Hepatocyte (in vitro differentiated cells): ENCODE measurements around the gene PIK3R1. TPM values are rescaled to one million over a fixed set of nuclear protein-coding genes. Genes with fewer than 3 reads are reported as not detected.

Experiments
- DNase-seq: peaks from one replicate; pipeline ENCODE4 v3.0.0-alpha.2; 2016; ENCODE audit warnings: low spot score
- H2AFZ ChIP-seq: fragments of 200-600 bp; sonication (generic); 2 replicates; pipeline ENCODE4 v1.6.0; 2016; ENCODE audit warnings: antibody characterized with exemption, mild to moderate bottlenecking
- H3K27ac ChIP-seq: fragments of 200-600 bp; sonication (generic); 2 replicates; pipeline ENCODE4 v1.5.1; 2016; ENCODE audit warnings: mild to moderate bottlenecking
- H3K27me3 ChIP-seq: fragments of 200-600 bp; sonication (generic); 2 replicates; pipeline ENCODE4 v1.6.1; 2016
- H3K36me3 ChIP-seq: fragments of 200-600 bp; sonication (generic); replicated peaks from 2 replicates; pipeline ENCODE4 v1.5.1; 2016; ENCODE audit warnings: low read depth; ENCODE audit not compliant: insufficient read depth
- H3K4me1 ChIP-seq: fragments of 200-600 bp; sonication (generic); 2 replicates; pipeline ENCODE4 v1.5.1; 2016; ENCODE audit warnings: mild to moderate bottlenecking, moderate library complexity; ENCODE audit not compliant: insufficient read depth
- H3K4me2 ChIP-seq: fragments of 200-600 bp; sonication (generic); 2 replicates; pipeline ENCODE4 v1.6.0; 2016
- H3K4me3 ChIP-seq: fragments of 200-600 bp; sonication (generic); 2 replicates; pipeline ENCODE4 v1.5.1; 2016; ENCODE audit warnings: mild to moderate bottlenecking
- H3K79me2 ChIP-seq: fragments of 200-600 bp; sonication (generic); 2 replicates; pipeline ENCODE4 v1.6.0; 2017; ENCODE audit warnings: mild to moderate bottlenecking
- H3K9me2 ChIP-seq: fragments of 200-600 bp; sonication (generic); replicated peaks from 2 replicates; pipeline ENCODE4 v1.6.0; 2017; ENCODE audit warnings: mild to moderate bottlenecking; ENCODE audit not compliant: insufficient read depth
- H3K9me3 ChIP-seq: fragments of 200-600 bp; sonication (generic); 2 replicates; pipeline ENCODE4 v1.5.1; 2016; ENCODE audit warnings: low read depth, mild to moderate bottlenecking
- H4K20me1 ChIP-seq: fragments of 200-600 bp; sonication (generic); 2 replicates; pipeline ENCODE4 v1.6.0; 2016; ENCODE audit warnings: mild to moderate bottlenecking; ENCODE audit not compliant: insufficient read depth, poor library complexity, severe bottlenecking
- EZH2 ChIP-seq: fragments of 200-600 bp; sonication (generic); IDR thresholded peaks from 2 replicates; pipeline ENCODE4 v1.6.1; 2016; ENCODE audit warnings: antibody characterized with exemption, mild to moderate bottlenecking, borderline replicate concordance
- EZH2phosphoT487 ChIP-seq: fragments of 200-600 bp; sonication (generic); IDR thresholded peaks from one replicate; pipeline ENCODE4 v1.6.1; 2018; ENCODE audit warnings: antibody characterized with exemption, mild to moderate bottlenecking, low read depth, moderate library complexity; ENCODE audit not compliant: unreplicated experiment, severe bottlenecking
- WGBS: methylation state at CpG from one replicate; pipeline ENCODE4 v1.1.6; 2016; ENCODE audit warnings: low lambda C conversion rate; ENCODE audit errors: missing lambda C conversion rate; 5-methylcytosine and 5-hydroxymethylcytosine counted together
- polyA plus RNA-seq: library from polyadenylated mRNA; unstranded; fragments of >200 nt; fragmentation: Nextera tagmentation; extraction: Ambion mirVana; gene quantifications from 2 replicates; pipeline ENCODE4 v1.2.1, GENCODE V29; 2016
- total RNA-seq: library from RNA; depleted of rRNA; stranded (reverse); fragments of >200 nt; gene quantifications from 2 replicates; pipeline ENCODE4 v1.2.3, GENCODE V29; 2014
- TF ChIP-seq, protein P1 (sequence below): fragments of 200-600 bp; sonication (generic); IDR thresholded peaks from 2 replicates; pipeline ENCODE4 v1.5.1; 2016; ENCODE audit warnings: antibody characterized with exemption, mild to moderate bottlenecking; ENCODE audit not compliant: poor library complexity

Gene PIK3R1
- total and polyA plus RNA-seq, 2 experiments from 2014 or later = 38.9 to 109 TPM

DNA sequence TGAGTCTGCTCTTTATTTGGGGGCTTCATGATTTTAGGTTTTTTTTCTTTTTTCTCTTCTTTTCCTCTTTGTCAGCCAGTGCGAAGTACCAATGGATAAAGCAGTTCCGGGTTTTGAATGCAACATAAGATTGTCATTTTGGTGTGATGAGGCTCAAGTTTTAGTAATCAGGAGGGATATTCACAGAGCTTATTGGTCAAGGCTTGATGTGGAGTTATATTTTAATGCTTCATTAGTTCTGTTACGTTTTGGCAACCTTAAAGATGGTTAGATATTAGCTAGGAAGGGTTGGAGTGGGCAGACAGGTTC lies 1.4 kb downstream of the PIK3R1 start:
- no peak for DNase-seq
- no peaks in the 10 kb centered on the region for H3K9me2 ChIP-seq
- H3K4me3 ChIP-seq = peak overlapping the region; percentile 97
- H2AFZ ChIP-seq = no peak overlapping the region
- H3K36me3 ChIP-seq = no peaks in the 10 kb centered on the region
- peaks cover 64% of the 10 kb centered on the region for H3K79me2 ChIP-seq
- 3% methylated on average over 3 of the region's 3 CpGs for WGBS
- peaks cover 28% of the 10 kb centered on the region for H3K4me1 ChIP-seq
- peaks cover 54% of the 10 kb centered on the region for H4K20me1 ChIP-seq
- TF ChIP-seq EZH2phosphoT487 = no peak
- TF ChIP-seq EZH2 = no peak
- TF ChIP-seq, protein P1, sequence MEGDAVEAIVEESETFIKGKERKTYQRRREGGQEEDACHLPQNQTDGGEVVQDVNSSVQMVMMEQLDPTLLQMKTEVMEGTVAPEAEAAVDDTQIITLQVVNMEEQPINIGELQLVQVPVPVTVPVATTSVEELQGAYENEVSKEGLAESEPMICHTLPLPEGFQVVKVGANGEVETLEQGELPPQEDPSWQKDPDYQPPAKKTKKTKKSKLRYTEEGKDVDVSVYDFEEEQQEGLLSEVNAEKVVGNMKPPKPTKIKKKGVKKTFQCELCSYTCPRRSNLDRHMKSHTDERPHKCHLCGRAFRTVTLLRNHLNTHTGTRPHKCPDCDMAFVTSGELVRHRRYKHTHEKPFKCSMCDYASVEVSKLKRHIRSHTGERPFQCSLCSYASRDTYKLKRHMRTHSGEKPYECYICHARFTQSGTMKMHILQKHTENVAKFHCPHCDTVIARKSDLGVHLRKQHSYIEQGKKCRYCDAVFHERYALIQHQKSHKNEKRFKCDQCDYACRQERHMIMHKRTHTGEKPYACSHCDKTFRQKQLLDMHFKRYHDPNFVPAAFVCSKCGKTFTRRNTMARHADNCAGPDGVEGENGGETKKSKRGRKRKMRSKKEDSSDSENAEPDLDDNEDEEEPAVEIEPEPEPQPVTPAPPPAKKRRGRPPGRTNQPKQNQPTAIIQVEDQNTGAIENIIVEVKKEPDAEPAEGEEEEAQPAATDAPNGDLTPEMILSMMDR = no peak
- peak overlapping the region; percentile 95 for H3K27ac ChIP-seq
- H3K4me2 ChIP-seq = peak overlapping the region; percentile 87
- H3K27me3 ChIP-seq = no peaks in the 10 kb centered on the region
- H3K9me3 ChIP-seq = no peaks in the 10 kb centered on the region

DNA sequence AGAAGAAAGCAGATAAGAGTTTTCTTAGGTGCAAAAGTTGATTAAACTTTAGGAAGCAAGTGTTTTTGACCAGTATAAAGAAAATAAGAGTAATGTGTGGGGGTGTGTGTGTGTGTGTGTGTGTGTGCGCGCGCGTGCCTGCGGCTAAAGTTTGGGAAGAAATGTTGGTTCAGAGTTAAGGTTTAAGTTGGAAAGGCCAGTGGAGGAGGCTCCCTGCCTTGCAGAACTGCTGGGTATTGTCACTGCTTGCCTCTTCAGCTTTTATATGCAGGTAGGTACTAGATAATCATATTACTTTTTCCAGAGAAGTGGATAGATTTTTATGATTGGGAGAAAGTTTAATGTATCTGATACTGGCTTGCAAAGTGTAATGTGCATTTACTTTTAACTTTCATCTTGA lies 2.0 kb downstream of the PIK3R1 start:
- DNase-seq = no peak

DNA sequence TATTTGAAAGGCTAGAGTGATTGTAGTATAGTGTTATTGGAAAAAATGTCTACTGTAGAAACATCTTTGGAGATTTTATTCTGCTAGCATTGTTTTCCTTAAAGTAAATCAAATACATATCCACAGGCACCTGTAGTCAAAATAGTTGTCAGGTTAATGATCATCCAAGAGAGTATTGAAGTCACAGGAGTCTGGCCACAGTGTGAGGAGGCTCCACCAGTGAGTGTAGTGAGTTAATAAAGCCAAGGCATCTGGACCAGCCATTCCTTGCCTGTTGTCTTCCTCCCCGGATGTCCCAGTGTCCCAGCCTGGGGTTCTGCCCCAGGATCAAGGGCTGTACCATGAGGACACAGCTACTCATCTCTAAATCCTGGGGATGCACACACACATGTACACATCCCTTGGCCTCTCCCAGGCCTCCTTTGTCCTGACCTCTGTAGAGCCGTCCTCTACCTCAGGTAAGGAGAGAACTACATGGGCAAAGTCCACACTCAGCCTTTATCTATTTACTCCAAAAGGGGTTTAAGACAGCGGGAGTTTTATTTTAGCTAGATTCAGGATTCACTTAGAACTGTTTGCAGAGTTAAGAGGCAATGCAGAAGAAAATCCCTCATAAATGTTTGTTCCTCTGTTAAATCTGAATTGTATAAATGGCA lies 3.7 kb downstream of the PIK3R1 start:
- WGBS = 55% methylated on average over 3 of the region's 3 CpGs
- TF ChIP-seq, protein P1 = no peak
- TF ChIP-seq EZH2 = no peak
- TF ChIP-seq EZH2phosphoT487 = no peak
- DNase-seq = peak; percentile 23

More for the DNA sequence above, 2.0 kb downstream of the PIK3R1 start:
- 5% methylated on average over 5 of the region's 5 CpGs for WGBS
- Histone ChIP-seq H3K9me3 (no peaks in the 10 kb centered on the region), H3K4me2 (peak overlapping the region; percentile 87), H4K20me1 (peaks cover 58% of the 10 kb centered on the region), H3K27ac (peak overlapping the region; percentile 95), H3K27me3 (no peaks in the 10 kb centered on the region), H3K36me3 (no peaks in the 10 kb centered on the region), H3K4me1 (peaks cover 28% of the 10 kb centered on the region), H3K79me2 (peaks cover 69% of the 10 kb centered on the region), H3K9me2 (no peaks in the 10 kb centered on the region), H3K4me3 (peak overlapping the region; percentile 97), H2AFZ (no peak overlapping the region)
- TF ChIP-seq EZH2 (no peak), EZH2phosphoT487 (no peak)
- TF ChIP-seq, protein P1 = no peak

More for the DNA sequence above, 3.7 kb downstream of the PIK3R1 start:
- peaks cover 74% of the 10 kb centered on the region for H4K20me1 ChIP-seq
- H3K9me3 ChIP-seq = no peaks in the 10 kb centered on the region
- H3K27me3 ChIP-seq = no peaks in the 10 kb centered on the region
- H2AFZ ChIP-seq = no peak overlapping the region
- no peak overlapping the region for H3K4me3 ChIP-seq
- H3K79me2 ChIP-seq = peaks cover 87% of the 10 kb centered on the region
- H3K4me1 ChIP-seq = peaks cover 33% of the 10 kb centered on the region
- peak overlapping the region; percentile 87 for H3K4me2 ChIP-seq
- H3K9me2 ChIP-seq = no peaks in the 10 kb centered on the region
- peak overlapping the region; percentile 95 for H3K27ac ChIP-seq
- H3K36me3 ChIP-seq = no peaks in the 10 kb centered on the region
